ENCODE data around the gene PPM1H. TPM values are rescaled to one million over a fixed set of nuclear protein-coding genes. Genes with fewer than 3 reads are reported as not detected.

Gene PPM1H
- total RNA-seq, 1 experiment from 2014 or later = 0.04 TPM

- Histone ChIP-seq H3K27ac (ENCODE audit: low read depth, low read length, poor library complexity, severe bottlenecking) (no peak overlapping the region), H3K4me1 (ENCODE audit: insufficient read depth, low read length, poor library complexity, severe bottlenecking) (no peaks in the 10 kb centered on the region), H3K27me3 (replicated peaks; ENCODE audit: insufficient read depth, low read depth, low read length, poor library complexity) (no peaks in the 10 kb centered on the region), H3K4me3 (ENCODE audit: low read depth, low read length, poor library complexity, severe bottlenecking) (no peak overlapping the region), H3K36me3 (ENCODE audit: insufficient read depth, low read length, poor library complexity, severe bottlenecking) (no peaks in the 10 kb centered on the region), H3K9me3 (ENCODE audit: low read depth, low read length, poor library complexity, severe bottlenecking) (no peaks in the 10 kb centered on the region)
- no peak for DNase-seq (ENCODE audit: low spot score)
- no TSS peak for BruUV-seq (replicated peaks)
- POLR2A ChIA-PET (ENCODE audit: low non-redundant PET) = no interaction called here
- intact Hi-C loops (cut with micrococcal nuclease; ENCODE audit: unreplicated experiment) = no loop called here
- no peak for TF ChIP-seq CTCF (conservative IDR thresholded peaks at IDR 0.05; ENCODE audit: low read depth, low read length)
- no peak for TF ChIP-seq EZH2 (IDR thresholded peaks at IDR 0.05; ENCODE audit: borderline replicate concordance, low read depth, low read length, poor library complexity, severe bottlenecking)
- CTCF ChIA-PET = no interaction called here
These were observed 281.2 kb downstream of the PPM1H start for GRCh38 chr12:62653740-62654139.

- TF ChIP-seq EZH2 (IDR thresholded peaks at IDR 0.05; ENCODE audit: borderline replicate concordance, low read depth, low read length, poor library complexity, severe bottlenecking) (no peak), CTCF (conservative IDR thresholded peaks at IDR 0.05; ENCODE audit: low read depth, low read length) (no peak)
- DNase-seq (ENCODE audit: low spot score) = no peak
- no TSS peak for BruUV-seq (replicated peaks)
- Histone ChIP-seq H3K4me1 (ENCODE audit: insufficient read depth, low read length, poor library complexity, severe bottlenecking) (no peaks in the 10 kb centered on the region), H3K4me3 (ENCODE audit: low read depth, low read length, poor library complexity, severe bottlenecking) (no peak overlapping the region), H3K9me3 (ENCODE audit: low read depth, low read length, poor library complexity, severe bottlenecking) (no peaks in the 10 kb centered on the region), H3K27me3 (replicated peaks; ENCODE audit: insufficient read depth, low read depth, low read length, poor library complexity) (no peaks in the 10 kb centered on the region), H3K27ac (ENCODE audit: low read depth, low read length, poor library complexity, severe bottlenecking) (no peak overlapping the region), H3K36me3 (ENCODE audit: insufficient read depth, low read length, poor library complexity, severe bottlenecking) (no peaks in the 10 kb centered on the region)
- intact Hi-C loops (cut with micrococcal nuclease; ENCODE audit: unreplicated experiment) = no loop called here
- ChIA-PET CTCF (no interaction called here), POLR2A (ENCODE audit: low non-redundant PET) (no interaction called here)
These were observed 281.6 kb downstream of the PPM1H start for GRCh38 chr12:62653304-62653703.

GRCh38 chr12:62651138-62651537 is 283.8 kb downstream of the PPM1H start:
- H3K27ac ChIP-seq (ENCODE audit: low read depth, low read length, poor library complexity, severe bottlenecking) = no peak overlapping the region
- POLR2A ChIA-PET (ENCODE audit: low non-redundant PET) = interaction anchor here (0.6 kb wide), 1 partner anchor 81 kb away, joined by 19 read pairs; no protein-coding TSS in a partner anchor
- no peak for DNase-seq (ENCODE audit: low spot score)
- no peaks in the 10 kb centered on the region for H3K4me1 ChIP-seq (ENCODE audit: insufficient read depth, low read length, poor library complexity, severe bottlenecking)
- CTCF ChIA-PET = no interaction called here
- no peak overlapping the region for H3K4me3 ChIP-seq (ENCODE audit: low read depth, low read length, poor library complexity, severe bottlenecking)
- no peaks in the 10 kb centered on the region for H3K36me3 ChIP-seq (ENCODE audit: insufficient read depth, low read length, poor library complexity, severe bottlenecking)
- H3K9me3 ChIP-seq (ENCODE audit: low read depth, low read length, poor library complexity, severe bottlenecking) = no peaks in the 10 kb centered on the region
- TF ChIP-seq CTCF (conservative IDR thresholded peaks at IDR 0.05; ENCODE audit: low read depth, low read length) (no peak), EZH2 (IDR thresholded peaks at IDR 0.05; ENCODE audit: borderline replicate concordance, low read depth, low read length, poor library complexity, severe bottlenecking) (no peak)
- H3K27me3 ChIP-seq (replicated peaks; ENCODE audit: insufficient read depth, low read depth, low read length, poor library complexity) = no peaks in the 10 kb centered on the region
- BruUV-seq (replicated peaks) = no TSS peak
- intact Hi-C loops (cut with micrococcal nuclease; ENCODE audit: unreplicated experiment) = no loop called here

Data from A673 (cell line).